RWPE2 (cell line): ENCODE results near the gene CEP152.

Source experiments
- ATAC-seq: fragments of 200-7000 bp; cut with Tn5 transposase; 3 replicates; pipeline ENCODE4 v1.9.1; 2021; ENCODE audit warnings: low read depth
- DNase-seq: peaks from one replicate; pipeline ENCODE4 v3.0.0-alpha.2; 2020; ENCODE audit warnings: low spot score
- H3K27ac ChIP-seq: fragments of 450-650 bp; 2 replicates; pipeline ENCODE4 v1.5.1; 2017; ENCODE audit warnings: mild to moderate bottlenecking; ENCODE audit not compliant: poor library complexity, severe bottlenecking
- H3K27me3 ChIP-seq: fragments of 250-450 bp; sonication (Bioruptor Pico); 2 replicates; pipeline ENCODE4 v1.5.1; 2021; ENCODE audit warnings: mild to moderate bottlenecking, moderate library complexity; ENCODE audit not compliant: insufficient read depth, poor library complexity, severe bottlenecking
- H3K36me3 ChIP-seq: fragments of 250-450 bp; sonication (Bioruptor Pico); 2 replicates; pipeline ENCODE4 v1.5.1; 2020; ENCODE audit warnings: low read depth, mild to moderate bottlenecking, moderate library complexity
- H3K4me1 ChIP-seq: fragments of 250-450 bp; sonication (Bioruptor Pico); 2 replicates; pipeline ENCODE4 v1.5.1; 2021; ENCODE audit warnings: mild to moderate bottlenecking, moderate library complexity; ENCODE audit not compliant: insufficient read depth, poor library complexity, severe bottlenecking
- H3K4me3 ChIP-seq: fragments of 250-450 bp; sonication (Bioruptor Pico); 2 replicates; pipeline ENCODE4 v1.5.1; 2021; ENCODE audit warnings: mild to moderate bottlenecking, moderate library complexity; ENCODE audit not compliant: severe bottlenecking
- H3K9me3 ChIP-seq: fragments of 250-450 bp; sonication (Bioruptor Pico); 2 replicates; pipeline ENCODE4 v1.5.1; 2021; ENCODE audit warnings: mild to moderate bottlenecking, moderate library complexity; ENCODE audit not compliant: severe bottlenecking
- CTCF ChIP-seq: fragments of 450-650 bp; IDR thresholded peaks from one replicate; pipeline ENCODE4 v1.5.1; 2017; ENCODE audit warnings: mild to moderate bottlenecking, moderate library complexity; ENCODE audit not compliant: poor library complexity, severe bottlenecking

The CEP152 gene

GRCh38 chr15:48718646-48719045, 92.2 kb downstream of the CEP152 start:
- no peak for TF ChIP-seq CTCF
- H3K4me3 ChIP-seq: no peak overlapping the region
- no peak for DNase-seq
- no peaks in the 10 kb centered on the region for H3K27me3 ChIP-seq
- no peaks in the 10 kb centered on the region for H3K36me3 ChIP-seq
- no peaks in the 10 kb centered on the region for H3K9me3 ChIP-seq
- ATAC-seq: no peak
- H3K4me1 ChIP-seq: peaks cover 18% of the 10 kb centered on the region
- H3K27ac ChIP-seq: no peak overlapping the region

GRCh38 chr15:48717458-48717857, 93.4 kb downstream of the CEP152 start:
- Histone ChIP-seq H3K4me3 (no peak overlapping the region), H3K27ac (no peak overlapping the region), H3K27me3 (no peaks in the 10 kb centered on the region), H3K9me3 (no peaks in the 10 kb centered on the region), H3K4me1 (peaks cover 6% of the 10 kb centered on the region), H3K36me3 (no peaks in the 10 kb centered on the region)
- DNase-seq (no peak), ATAC-seq (peak; percentile 58; the same call in 1 of the 3 replicates)
- TF ChIP-seq CTCF: peak; percentile 57

- no peak for TF ChIP-seq CTCF
- Histone ChIP-seq H3K4me1 (no peaks in the 10 kb centered on the region), H3K27me3 (no peaks in the 10 kb centered on the region), H3K4me3 (no peak overlapping the region), H3K36me3 (no peaks in the 10 kb centered on the region), H3K27ac (no peak overlapping the region), H3K9me3 (no peaks in the 10 kb centered on the region)
- ATAC-seq (no peak), DNase-seq (no peak)
These were observed 98.3 kb downstream of the CEP152 start for GRCh38 chr15:48712546-48712945.

- no peak overlapping the region for H3K27ac ChIP-seq
- ATAC-seq (no peak), DNase-seq (no peak)
- H3K36me3 ChIP-seq: no peaks in the 10 kb centered on the region
- no peaks in the 10 kb centered on the region for H3K4me1 ChIP-seq
- H3K4me3 ChIP-seq: no peak overlapping the region
- TF ChIP-seq CTCF: no peak
- H3K27me3 ChIP-seq: no peaks in the 10 kb centered on the region
- H3K9me3 ChIP-seq: no peaks in the 10 kb centered on the region
These were observed 99.8 kb downstream of the CEP152 start for GRCh38 chr15:48710952-48711495.

GRCh38 chr15:48708641-48709040, 102.2 kb downstream of the CEP152 start:
- H3K9me3 ChIP-seq: no peaks in the 10 kb centered on the region
- H3K36me3 ChIP-seq: no peaks in the 10 kb centered on the region
- H3K27me3 ChIP-seq: no peaks in the 10 kb centered on the region
- peaks cover 3% of the 10 kb centered on the region for H3K4me1 ChIP-seq
- DNase-seq (no peak), ATAC-seq (no peak)
- no peak overlapping the region for H3K4me3 ChIP-seq
- TF ChIP-seq CTCF: no peak
- no peak overlapping the region for H3K27ac ChIP-seq
